HL-60 (cell line): Measurements from ENCODE around the gene LIMK1.

Source experiments
- GABPA ChIP-seq: IDR thresholded peaks from 2 replicates; pipeline ENCODE4 v1.6.1; 2012; ENCODE audit warnings: low read depth
- POLR2AphosphoS5 ChIP-seq: IDR thresholded peaks from 2 replicates; pipeline ENCODE4 v1.6.1; 2012; ENCODE audit warnings: low read depth
- SPI1 ChIP-seq: IDR thresholded peaks from 2 replicates; pipeline ENCODE4 v1.6.1; 2012; ENCODE audit warnings: low read depth, mild to moderate bottlenecking, borderline replicate concordance
- TF ChIP-seq, protein P1 (sequence below): IDR thresholded peaks from 2 replicates; pipeline ENCODE4 v1.6.1; 2012; ENCODE audit warnings: low read depth; ENCODE audit not compliant: insufficient replicate concordance
- TF ChIP-seq, protein P2 (sequence below): IDR thresholded peaks from one replicate; pipeline ENCODE4 v1.5.1; 2011; ENCODE audit warnings: low read length, control low read depth, inconsistent platforms; ENCODE audit not compliant: insufficient read depth

DNA sequence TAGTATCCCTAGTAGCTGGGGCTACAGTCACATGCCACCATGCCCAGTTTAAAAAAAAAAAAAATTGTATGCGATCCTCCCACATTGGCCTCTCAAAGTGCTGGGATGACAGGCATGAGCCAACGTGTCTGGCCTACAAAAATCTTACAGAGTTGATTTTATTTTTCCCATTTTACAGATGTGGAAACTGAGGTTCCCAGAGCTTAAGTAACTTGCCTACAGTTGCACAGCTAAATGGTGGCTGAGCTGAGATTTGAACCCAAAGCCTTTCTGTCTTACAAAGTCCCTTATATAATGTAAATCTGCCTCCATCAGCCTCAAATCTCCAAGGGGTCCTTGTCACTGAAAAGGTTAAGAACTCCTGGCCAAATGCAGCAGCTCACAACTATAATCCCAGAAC lies 24.6 kb upstream of the LIMK1 start:
- TF ChIP-seq, protein P1, sequence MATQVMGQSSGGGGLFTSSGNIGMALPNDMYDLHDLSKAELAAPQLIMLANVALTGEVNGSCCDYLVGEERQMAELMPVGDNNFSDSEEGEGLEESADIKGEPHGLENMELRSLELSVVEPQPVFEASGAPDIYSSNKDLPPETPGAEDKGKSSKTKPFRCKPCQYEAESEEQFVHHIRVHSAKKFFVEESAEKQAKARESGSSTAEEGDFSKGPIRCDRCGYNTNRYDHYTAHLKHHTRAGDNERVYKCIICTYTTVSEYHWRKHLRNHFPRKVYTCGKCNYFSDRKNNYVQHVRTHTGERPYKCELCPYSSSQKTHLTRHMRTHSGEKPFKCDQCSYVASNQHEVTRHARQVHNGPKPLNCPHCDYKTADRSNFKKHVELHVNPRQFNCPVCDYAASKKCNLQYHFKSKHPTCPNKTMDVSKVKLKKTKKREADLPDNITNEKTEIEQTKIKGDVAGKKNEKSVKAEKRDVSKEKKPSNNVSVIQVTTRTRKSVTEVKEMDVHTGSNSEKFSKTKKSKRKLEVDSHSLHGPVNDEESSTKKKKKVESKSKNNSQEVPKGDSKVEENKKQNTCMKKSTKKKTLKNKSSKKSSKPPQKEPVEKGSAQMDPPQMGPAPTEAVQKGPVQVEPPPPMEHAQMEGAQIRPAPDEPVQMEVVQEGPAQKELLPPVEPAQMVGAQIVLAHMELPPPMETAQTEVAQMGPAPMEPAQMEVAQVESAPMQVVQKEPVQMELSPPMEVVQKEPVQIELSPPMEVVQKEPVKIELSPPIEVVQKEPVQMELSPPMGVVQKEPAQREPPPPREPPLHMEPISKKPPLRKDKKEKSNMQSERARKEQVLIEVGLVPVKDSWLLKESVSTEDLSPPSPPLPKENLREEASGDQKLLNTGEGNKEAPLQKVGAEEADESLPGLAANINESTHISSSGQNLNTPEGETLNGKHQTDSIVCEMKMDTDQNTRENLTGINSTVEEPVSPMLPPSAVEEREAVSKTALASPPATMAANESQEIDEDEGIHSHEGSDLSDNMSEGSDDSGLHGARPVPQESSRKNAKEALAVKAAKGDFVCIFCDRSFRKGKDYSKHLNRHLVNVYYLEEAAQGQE = no peak
- TF ChIP-seq, protein P2, sequence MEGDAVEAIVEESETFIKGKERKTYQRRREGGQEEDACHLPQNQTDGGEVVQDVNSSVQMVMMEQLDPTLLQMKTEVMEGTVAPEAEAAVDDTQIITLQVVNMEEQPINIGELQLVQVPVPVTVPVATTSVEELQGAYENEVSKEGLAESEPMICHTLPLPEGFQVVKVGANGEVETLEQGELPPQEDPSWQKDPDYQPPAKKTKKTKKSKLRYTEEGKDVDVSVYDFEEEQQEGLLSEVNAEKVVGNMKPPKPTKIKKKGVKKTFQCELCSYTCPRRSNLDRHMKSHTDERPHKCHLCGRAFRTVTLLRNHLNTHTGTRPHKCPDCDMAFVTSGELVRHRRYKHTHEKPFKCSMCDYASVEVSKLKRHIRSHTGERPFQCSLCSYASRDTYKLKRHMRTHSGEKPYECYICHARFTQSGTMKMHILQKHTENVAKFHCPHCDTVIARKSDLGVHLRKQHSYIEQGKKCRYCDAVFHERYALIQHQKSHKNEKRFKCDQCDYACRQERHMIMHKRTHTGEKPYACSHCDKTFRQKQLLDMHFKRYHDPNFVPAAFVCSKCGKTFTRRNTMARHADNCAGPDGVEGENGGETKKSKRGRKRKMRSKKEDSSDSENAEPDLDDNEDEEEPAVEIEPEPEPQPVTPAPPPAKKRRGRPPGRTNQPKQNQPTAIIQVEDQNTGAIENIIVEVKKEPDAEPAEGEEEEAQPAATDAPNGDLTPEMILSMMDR = no peak
- TF ChIP-seq POLR2AphosphoS5 (no peak), SPI1 (no peak), GABPA (no peak)
